Measurements from ENCODE around the gene PLCXD3. TPM values are rescaled to one million over a fixed set of nuclear protein-coding genes. Genes with fewer than 3 reads are reported as not detected.

The PLCXD3 gene
- total RNA-seq, 1 donor from 2014 or later = 10.6 TPM

GRCh38 chr5:41364346-41364745, 146.1 kb downstream of the PLCXD3 start:
- H3K9me3 ChIP-seq = no peaks in the 10 kb centered on the region

DNA sequence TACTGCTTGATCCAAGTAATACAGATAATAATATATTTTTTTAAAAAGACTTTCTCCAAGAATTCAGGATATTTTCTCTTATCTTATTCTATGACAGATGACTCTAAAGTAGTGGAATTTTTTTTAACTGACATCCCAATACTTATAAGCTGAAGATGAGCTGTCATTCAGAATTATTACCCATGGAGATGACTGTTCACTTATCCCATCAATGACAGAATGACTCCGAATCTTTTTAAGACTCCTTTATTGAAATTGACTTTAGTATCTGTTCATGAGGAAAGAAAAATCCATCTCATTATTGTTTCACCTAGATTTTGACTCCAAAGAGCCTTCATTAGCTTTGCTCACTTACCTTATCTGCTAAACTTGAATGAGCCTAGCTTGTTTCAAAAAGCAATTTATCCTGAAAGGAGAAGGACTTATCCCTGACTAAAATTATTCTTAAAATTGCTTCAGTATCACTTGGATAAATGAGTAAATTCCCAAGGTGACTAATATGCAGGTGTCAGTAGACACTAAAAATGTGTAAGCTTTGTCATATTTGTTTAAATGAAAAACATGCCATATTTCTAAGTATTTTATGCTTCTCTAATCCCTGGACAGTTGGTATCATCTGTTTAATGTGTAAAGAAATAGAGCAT, 146.9 kb downstream of the PLCXD3 start:
- H3K27ac ChIP-seq = no peak overlapping the region
- H3K4me1 ChIP-seq = no peaks in the 10 kb centered on the region
- no peaks in the 10 kb centered on the region for H3K9me3 ChIP-seq
- intact Hi-C loops (cut with DNase I) = no loop called here
- H3K4me3 ChIP-seq = no peak overlapping the region
- H3K27me3 ChIP-seq = no peaks in the 10 kb centered on the region
- TF ChIP-seq CTCF (IDR thresholded peaks at IDR 0.05) (no peak), POLR2A (IDR thresholded peaks at IDR 0.05) (no peak), POLR2AphosphoS5 (IDR thresholded peaks at IDR 0.05; ENCODE audit: insufficient read depth in 1 of 2, low read depth in 1 of 2) (no peak)
- no peak for DNase-seq (ENCODE audit: extremely low spot score in 2 of 2)
- H3K36me3 ChIP-seq = no peaks in the 10 kb centered on the region

More at GRCh38 chr5:41364346-41364745, 146.1 kb downstream of the PLCXD3 start:
- no peaks in the 10 kb centered on the region for H3K36me3 ChIP-seq
- no peaks in the 10 kb centered on the region for H3K27me3 ChIP-seq
- intact Hi-C loops (cut with DNase I) = no loop called here
- no peak overlapping the region for H3K27ac ChIP-seq
- H3K4me3 ChIP-seq = no peak overlapping the region
- DNase-seq (ENCODE audit: extremely low spot score in 2 of 2) = no peak
- TF ChIP-seq CTCF (IDR thresholded peaks at IDR 0.05) (no peak), POLR2A (IDR thresholded peaks at IDR 0.05) (no peak), POLR2AphosphoS5 (IDR thresholded peaks at IDR 0.05; ENCODE audit: insufficient read depth in 1 of 2, low read depth in 1 of 2) (no peak)
- no peaks in the 10 kb centered on the region for H3K4me1 ChIP-seq

DNA sequence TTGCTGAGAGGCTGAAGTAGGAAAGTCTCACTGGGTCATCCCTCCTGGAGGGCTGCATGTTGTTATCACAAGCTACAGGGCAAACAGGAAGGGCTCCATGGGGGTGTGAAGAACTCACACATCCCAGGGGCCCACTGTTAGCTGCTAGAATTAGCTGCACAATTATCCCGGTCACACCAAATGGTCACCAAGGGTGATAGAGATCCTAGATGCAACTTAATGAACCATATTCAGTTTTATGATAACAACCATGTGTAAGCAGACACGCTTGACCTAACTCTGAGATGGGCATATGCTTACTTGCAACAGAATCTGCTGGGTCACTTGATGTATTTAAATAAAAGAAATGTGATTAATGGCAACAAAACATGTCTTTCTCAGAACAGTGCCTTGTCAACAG, 153.6 kb downstream of the PLCXD3 start:
- H3K36me3 ChIP-seq = no peaks in the 10 kb centered on the region
- intact Hi-C loops (cut with DNase I) = no loop called here
- no peaks in the 10 kb centered on the region for H3K27me3 ChIP-seq
- TF ChIP-seq POLR2AphosphoS5 (IDR thresholded peaks at IDR 0.05; ENCODE audit: insufficient read depth in 1 of 2, low read depth in 1 of 2) (no peak), CTCF (IDR thresholded peaks at IDR 0.05) (no peak), POLR2A (IDR thresholded peaks at IDR 0.05) (no peak)
- no peak for DNase-seq (ENCODE audit: extremely low spot score in 2 of 2)
- H3K4me1 ChIP-seq = no peaks in the 10 kb centered on the region
- no peaks in the 10 kb centered on the region for H3K9me3 ChIP-seq
- H3K27ac ChIP-seq = no peak overlapping the region
- H3K4me3 ChIP-seq = no peak overlapping the region

- intact Hi-C loops (cut with DNase I) = no loop called here
- H3K36me3 ChIP-seq = no peaks in the 10 kb centered on the region
Observed at GRCh38 chr5:41349846-41350245, 160.6 kb downstream of the PLCXD3 start.

More at GRCh38 chr5:41349846-41350245, 160.6 kb downstream of the PLCXD3 start:
- TF ChIP-seq POLR2AphosphoS5 (IDR thresholded peaks at IDR 0.05; ENCODE audit: insufficient read depth in 1 of 2, low read depth in 1 of 2) (no peak), CTCF (IDR thresholded peaks at IDR 0.05) (no peak), POLR2A (IDR thresholded peaks at IDR 0.05) (no peak)
- Histone ChIP-seq H3K4me1 (no peaks in the 10 kb centered on the region), H3K27ac (no peak overlapping the region), H3K4me3 (no peak overlapping the region), H3K9me3 (no peaks in the 10 kb centered on the region), H3K27me3 (no peaks in the 10 kb centered on the region)
- no peak for DNase-seq (ENCODE audit: extremely low spot score in 2 of 2)
